Measurements from ENCODE around the gene AMOTL2. TPM values are rescaled to one million over a fixed set of nuclear protein-coding genes. Genes with fewer than 3 reads are reported as not detected.

Gene AMOTL2
- total RNA-seq, 1 experiment from 2014 or later, result 59.6 TPM

DNA sequence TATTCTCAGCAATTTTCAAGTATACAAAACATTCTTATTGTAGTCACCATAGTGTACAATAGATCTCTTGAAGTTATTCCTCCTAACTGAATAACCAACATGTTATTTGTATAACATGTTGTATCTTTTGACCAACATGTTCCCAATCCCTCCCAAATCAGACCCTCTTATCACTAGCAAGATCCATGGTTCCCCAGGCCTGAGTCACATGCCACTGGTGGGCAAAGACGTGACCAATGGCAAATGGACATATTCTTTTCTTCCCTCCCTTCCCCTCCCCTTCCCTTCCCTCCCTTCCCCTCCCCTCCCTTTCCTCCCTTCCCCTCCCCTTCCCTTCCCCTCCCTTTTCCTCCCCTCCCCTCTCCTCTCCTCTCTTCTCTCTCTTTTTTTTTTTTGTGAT lies 45.4 kb downstream of the AMOTL2 start:
- intact Hi-C loops (cut with micrococcal nuclease; ENCODE audit: unreplicated experiment), result loop anchor here (5.0 kb wide), 1 partner anchor 33 kb away; no protein-coding TSS in a partner anchor
- peaks cover 57% of the 10 kb centered on the region for H3K4me1 ChIP-seq (ENCODE audit: insufficient read depth, low read length, poor library complexity, severe bottlenecking)
- TF ChIP-seq, protein P1, sequence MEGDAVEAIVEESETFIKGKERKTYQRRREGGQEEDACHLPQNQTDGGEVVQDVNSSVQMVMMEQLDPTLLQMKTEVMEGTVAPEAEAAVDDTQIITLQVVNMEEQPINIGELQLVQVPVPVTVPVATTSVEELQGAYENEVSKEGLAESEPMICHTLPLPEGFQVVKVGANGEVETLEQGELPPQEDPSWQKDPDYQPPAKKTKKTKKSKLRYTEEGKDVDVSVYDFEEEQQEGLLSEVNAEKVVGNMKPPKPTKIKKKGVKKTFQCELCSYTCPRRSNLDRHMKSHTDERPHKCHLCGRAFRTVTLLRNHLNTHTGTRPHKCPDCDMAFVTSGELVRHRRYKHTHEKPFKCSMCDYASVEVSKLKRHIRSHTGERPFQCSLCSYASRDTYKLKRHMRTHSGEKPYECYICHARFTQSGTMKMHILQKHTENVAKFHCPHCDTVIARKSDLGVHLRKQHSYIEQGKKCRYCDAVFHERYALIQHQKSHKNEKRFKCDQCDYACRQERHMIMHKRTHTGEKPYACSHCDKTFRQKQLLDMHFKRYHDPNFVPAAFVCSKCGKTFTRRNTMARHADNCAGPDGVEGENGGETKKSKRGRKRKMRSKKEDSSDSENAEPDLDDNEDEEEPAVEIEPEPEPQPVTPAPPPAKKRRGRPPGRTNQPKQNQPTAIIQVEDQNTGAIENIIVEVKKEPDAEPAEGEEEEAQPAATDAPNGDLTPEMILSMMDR (conservative IDR thresholded peaks at IDR 0.05; ENCODE audit: low read depth, low read length), result no peak
- TF ChIP-seq EZH2 (IDR thresholded peaks at IDR 0.05; ENCODE audit: borderline replicate concordance, low read depth, low read length, poor library complexity, severe bottlenecking), result no peak
- H3K36me3 ChIP-seq (ENCODE audit: insufficient read depth, low read length, poor library complexity, severe bottlenecking), result no peaks in the 10 kb centered on the region
- DNase-seq (ENCODE audit: low spot score), result no peak
- POLR2A ChIA-PET (ENCODE audit: low non-redundant PET), result no interaction called here
- CTCF ChIA-PET, result interaction anchor here (1.0 kb wide), 1 partner anchor 49 kb away, joined by 3 read pairs; no protein-coding TSS in a partner anchor
- H3K27me3 ChIP-seq (replicated peaks; ENCODE audit: insufficient read depth, low read depth, low read length, poor library complexity), result no peaks in the 10 kb centered on the region
- no peaks in the 10 kb centered on the region for H3K9me3 ChIP-seq (ENCODE audit: low read depth, low read length, poor library complexity, severe bottlenecking)
- no peak overlapping the region for H3K27ac ChIP-seq (ENCODE audit: low read depth, low read length, poor library complexity, severe bottlenecking)
- H3K4me3 ChIP-seq (ENCODE audit: low read depth, low read length, poor library complexity, severe bottlenecking), result no peak overlapping the region
- BruUV-seq (replicated peaks), result no TSS peak

- CTCF ChIA-PET, result interaction anchor here (1.0 kb wide), 1 partner anchor 50 kb away, joined by 3 read pairs; no protein-coding TSS in a partner anchor
- no peaks in the 10 kb centered on the region for H3K27me3 ChIP-seq (replicated peaks; ENCODE audit: insufficient read depth, low read depth, low read length, poor library complexity)
- DNase-seq (ENCODE audit: low spot score), result peak; percentile 60
- peak overlapping the region; percentile 74 for H3K27ac ChIP-seq (ENCODE audit: low read depth, low read length, poor library complexity, severe bottlenecking)
- no peak for TF ChIP-seq EZH2 (IDR thresholded peaks at IDR 0.05; ENCODE audit: borderline replicate concordance, low read depth, low read length, poor library complexity, severe bottlenecking)
- TF ChIP-seq, protein P1 (conservative IDR thresholded peaks at IDR 0.05; ENCODE audit: low read depth, low read length), result no peak
- POLR2A ChIA-PET (ENCODE audit: low non-redundant PET), result no interaction called here
- H3K36me3 ChIP-seq (ENCODE audit: insufficient read depth, low read length, poor library complexity, severe bottlenecking), result no peaks in the 10 kb centered on the region
- H3K4me1 ChIP-seq (ENCODE audit: insufficient read depth, low read length, poor library complexity, severe bottlenecking), result peaks cover 50% of the 10 kb centered on the region
- H3K9me3 ChIP-seq (ENCODE audit: low read depth, low read length, poor library complexity, severe bottlenecking), result no peaks in the 10 kb centered on the region
- BruUV-seq (replicated peaks), result no TSS peak
- H3K4me3 ChIP-seq (ENCODE audit: low read depth, low read length, poor library complexity, severe bottlenecking), result no peak overlapping the region
- intact Hi-C loops (cut with micrococcal nuclease; ENCODE audit: unreplicated experiment), result loop anchor here (5.0 kb wide), 1 partner anchor 34 kb away; no protein-coding TSS in a partner anchor
Observed at GRCh38 chr3:134328147-134328591, 46.1 kb downstream of the AMOTL2 start.

DNA sequence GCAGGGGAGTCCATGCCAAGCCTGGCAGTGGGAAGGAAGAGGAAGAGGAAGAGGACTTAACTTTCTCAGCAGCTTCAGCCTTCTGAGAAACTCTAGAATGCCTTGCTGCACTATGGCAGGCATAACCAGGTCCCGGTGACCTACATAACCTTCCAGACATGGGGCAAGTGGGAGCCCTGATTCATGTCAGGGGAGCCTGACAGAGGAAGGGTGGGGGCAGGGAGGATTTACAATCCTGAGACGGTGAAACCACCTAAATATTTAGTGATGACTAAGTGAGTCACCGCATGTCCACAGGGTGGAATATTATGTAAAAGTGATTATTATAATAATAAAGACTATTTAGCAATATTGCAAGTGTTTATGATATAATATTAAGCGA lies 46.7 kb downstream of the AMOTL2 start:
- peak overlapping the region; percentile 74 for H3K27ac ChIP-seq (ENCODE audit: low read depth, low read length, poor library complexity, severe bottlenecking)

More for the DNA sequence above, 46.7 kb downstream of the AMOTL2 start:
- Histone ChIP-seq H3K4me1 (ENCODE audit: insufficient read depth, low read length, poor library complexity, severe bottlenecking) (peaks cover 48% of the 10 kb centered on the region), H3K4me3 (ENCODE audit: low read depth, low read length, poor library complexity, severe bottlenecking) (no peak overlapping the region), H3K27me3 (replicated peaks; ENCODE audit: insufficient read depth, low read depth, low read length, poor library complexity) (no peaks in the 10 kb centered on the region), H3K9me3 (ENCODE audit: low read depth, low read length, poor library complexity, severe bottlenecking) (no peaks in the 10 kb centered on the region), H3K36me3 (ENCODE audit: insufficient read depth, low read length, poor library complexity, severe bottlenecking) (no peaks in the 10 kb centered on the region)
- ChIA-PET CTCF (interaction anchor here (1.0 kb wide), 1 partner anchor 51 kb away, joined by 3 read pairs; no protein-coding TSS in a partner anchor), POLR2A (ENCODE audit: low non-redundant PET) (no interaction called here)
- no TSS peak for BruUV-seq (replicated peaks)
- TF ChIP-seq EZH2 (IDR thresholded peaks at IDR 0.05; ENCODE audit: borderline replicate concordance, low read depth, low read length, poor library complexity, severe bottlenecking), result no peak
- TF ChIP-seq, protein P1 (conservative IDR thresholded peaks at IDR 0.05; ENCODE audit: low read depth, low read length), result no peak
- no peak for DNase-seq (ENCODE audit: low spot score)
- intact Hi-C loops (cut with micrococcal nuclease; ENCODE audit: unreplicated experiment), result loop anchor here (5.0 kb wide), 1 partner anchor 35 kb away; no protein-coding TSS in a partner anchor

Data from A673 (cell line).